ENCODE measurements around the gene TENM4. TPM values are rescaled to one million over a fixed set of nuclear protein-coding genes. Genes with fewer than 3 reads are reported as not detected.

Gene TENM4
- polyA plus RNA-seq, 1 of the 3 experiments (the other 2 are of a cell fraction), result 16.7 TPM

GRCh38 chr11:78662811-78663210 lies 778.0 kb downstream of the TENM4 start:
- H3K36me3 ChIP-seq (replicated peaks in 1 of 2; ENCODE audit: control insufficient read depth in 1 of 2, insufficient read depth in 2 of 2, low read length in 1 of 2), result peaks cover 13 to 40% of the 10 kb centered on the region in 2 experiments
- TF ChIP-seq RXRA (IDR thresholded peaks at IDR 0.05; ENCODE audit: borderline replicate concordance, low read depth) (no peak), YY1 (IDR thresholded peaks at IDR 0.05; ENCODE audit: low read depth) (no peak), MEF2A (IDR thresholded peaks at IDR 0.05; ENCODE audit: borderline replicate concordance, low read depth) (no peak)
- no peak overlapping the region for H2AFZ ChIP-seq (ENCODE audit: low read depth)
- H3K27me3 ChIP-seq (ENCODE audit: insufficient read depth), result no peaks in the 10 kb centered on the region
- H3K9ac ChIP-seq, result no peak overlapping the region
- H3K27ac ChIP-seq (ENCODE audit: low read depth in 2 of 2, low read length in 1 of 2), result no peak overlapping the region
- POLR2A ChIA-PET, result no interaction called here
- no peaks in the 10 kb centered on the region for H3K4me1 ChIP-seq (ENCODE audit: control insufficient read depth in 1 of 2, insufficient read depth in 2 of 2, low read depth in 1 of 2, low read length in 1 of 2)
- H3K4me3 ChIP-seq (ENCODE audit: low read depth in 2 of 2, low read length in 1 of 2), result no peak overlapping the region
- no peaks in the 10 kb centered on the region for H3F3A ChIP-seq (replicated peaks; ENCODE audit: insufficient read depth)
- no peaks in the 10 kb centered on the region for H3K9me3 ChIP-seq
- H4K20me1 ChIP-seq (ENCODE audit: insufficient read depth), result no peaks in the 10 kb centered on the region
- no peak overlapping the region for H3K4me2 ChIP-seq
- no peaks in the 10 kb centered on the region for H3K79me2 ChIP-seq (ENCODE audit: insufficient read depth)
- CTCF ChIA-PET, result interaction anchor here (1.3 to 5.1 kb wide), 3 partner anchors 10 to 830 kb away, joined by 3 to 32 read pairs (median 6); no protein-coding TSS in a partner anchor
- no peaks in the 10 kb centered on the region for H3K9me2 ChIP-seq
- WGBS (ENCODE audit: low lambda C conversion rate), result 93% methylated on average over 2 of the region's 2 CpGs
- no peak for DNase-seq

- ChIA-PET POLR2A (no interaction called here), CTCF (interaction anchor here (5.1 kb wide), 1 partner anchor 15 kb away, joined by 32 read pairs; no protein-coding TSS in a partner anchor)
- no peak overlapping the region for H3K4me2 ChIP-seq
- no peak overlapping the region for H2AFZ ChIP-seq (ENCODE audit: low read depth)
- no peaks in the 10 kb centered on the region for H3K79me2 ChIP-seq (ENCODE audit: insufficient read depth)
- no peak for DNase-seq
- TF ChIP-seq SMC3 (IDR thresholded peaks at IDR 0.05; ENCODE audit: low read depth, low read length), result no peak
- no peak for TF ChIP-seq NFIC (IDR thresholded peaks at IDR 0.05; ENCODE audit: borderline replicate concordance)
- no peak for TF ChIP-seq FOXJ3 (CRISPR knock-in tag; IDR thresholded peaks at IDR 0.05)
- TF ChIP-seq MXI1 (IDR thresholded peaks at IDR 0.05; ENCODE audit: low read depth, low read length), result no peak
- no peak for TF ChIP-seq POLR2AphosphoS5 (IDR thresholded peaks at IDR 0.05; ENCODE audit: low read depth, low read length)
- no peak for TF ChIP-seq GABPA (IDR thresholded peaks at IDR 0.05; ENCODE audit: low read depth)
- TF ChIP-seq ELF1 (IDR thresholded peaks at IDR 0.05), result no peak
- TF ChIP-seq USF1 (IDR thresholded peaks at IDR 0.05; ENCODE audit: borderline replicate concordance, low read depth), result no peak
- H3K36me3 ChIP-seq (replicated peaks in 1 of 2; ENCODE audit: control insufficient read depth in 1 of 2, insufficient read depth in 2 of 2, low read length in 1 of 2), result peaks cover 8 to 33% of the 10 kb centered on the region in 2 experiments
- no peaks in the 10 kb centered on the region for H3K9me2 ChIP-seq
- no peak overlapping the region for H3K9ac ChIP-seq
- no peaks in the 10 kb centered on the region for H4K20me1 ChIP-seq (ENCODE audit: insufficient read depth)
- no peak overlapping the region for H3K4me3 ChIP-seq (ENCODE audit: low read depth in 2 of 2, low read length in 1 of 2)
- WGBS (ENCODE audit: low lambda C conversion rate), result 82% methylated on average over 4 of the region's 4 CpGs
- H3K27ac ChIP-seq (ENCODE audit: low read depth in 2 of 2, low read length in 1 of 2), result no peak overlapping the region
- no peaks in the 10 kb centered on the region for H3F3A ChIP-seq (replicated peaks; ENCODE audit: insufficient read depth)
- H3K9me3 ChIP-seq, result no peaks in the 10 kb centered on the region
- no peaks in the 10 kb centered on the region for H3K4me1 ChIP-seq (ENCODE audit: control insufficient read depth in 1 of 2, insufficient read depth in 2 of 2, low read depth in 1 of 2, low read length in 1 of 2)
- H3K27me3 ChIP-seq (ENCODE audit: insufficient read depth), result no peaks in the 10 kb centered on the region
These were observed 780.4 kb downstream of the TENM4 start for GRCh38 chr11:78660471-78660870.

Data from SK-N-SH (cell line).